SU-DHL-6 (cell line): Measurements from ENCODE around the gene UBE2G2.

Source experiments
- H2AFZ ChIP-seq: fragments of 200-600 bp; sonication (generic); 2 replicates; pipeline ENCODE4 v1.6.1; 2014; ENCODE audit warnings: low read depth, mild to moderate bottlenecking, moderate library complexity, mixed read lengths, antibody characterized with exemption, low read length; ENCODE audit not compliant: severe bottlenecking
- H3F3A ChIP-seq: fragments of 200-600 bp; shearing (Covaris generic); 2 replicates; pipeline ENCODE4 v1.6.0; 2016; ENCODE audit warnings: antibody characterized with exemption, mild to moderate bottlenecking; ENCODE audit not compliant: insufficient read depth
- H3K27ac ChIP-seq: fragments of 200-600 bp; sonication (generic); 2 replicates; pipeline ENCODE4 v1.5.1; 2016; ENCODE audit warnings: low read depth, mild to moderate bottlenecking, low read length, moderate library complexity, mixed read lengths
- H3K27me3 ChIP-seq: fragments of 200-600 bp; sonication (generic), shearing (Covaris generic); 2 replicates; pipeline ENCODE4 v1.6.0; 2014; ENCODE audit warnings: mild to moderate bottlenecking, low read length
- H3K36me3 ChIP-seq: fragments of 200-600 bp; sonication (generic); 2 replicates; pipeline ENCODE4 v1.6.1; 2014; ENCODE audit warnings: mild to moderate bottlenecking, low read length, mixed read lengths
- H3K4me2 ChIP-seq: fragments of 300-600, 200-600 bp; shearing (Covaris generic), sonication (generic); 2 replicates; pipeline ENCODE4 v1.6.0; 2014; ENCODE audit warnings: low read length, low read depth, mild to moderate bottlenecking; ENCODE audit not compliant: poor library complexity, severe bottlenecking
- H3K4me3 ChIP-seq: fragments of 200-600 bp; sonication (generic); 2 replicates; pipeline ENCODE4 v1.5.1; 2014; ENCODE audit warnings: antibody characterized with exemption, low read length, mild to moderate bottlenecking, mixed read lengths; ENCODE audit not compliant: insufficient read depth, poor library complexity, severe bottlenecking
- H3K79me2 ChIP-seq: fragments of 200-600 bp; sonication (generic); 2 replicates; pipeline ENCODE4 v1.6.1; 2014; ENCODE audit warnings: mild to moderate bottlenecking, low read length, moderate library complexity; ENCODE audit not compliant: insufficient read depth
- H3K9ac ChIP-seq: fragments of 200-600 bp; sonication (generic); 2 replicates; pipeline ENCODE4 v1.7.0; 2014; ENCODE audit warnings: mild to moderate bottlenecking, low read length
- H3K9me2 ChIP-seq: fragments of 200-600 bp; sonication (generic); replicated peaks from 2 replicates; pipeline ENCODE4 v1.6.1; 2014; ENCODE audit warnings: low read length; ENCODE audit not compliant: insufficient read depth
- H3K9me3 ChIP-seq: fragments of 200-600 bp; sonication (generic); 2 replicates; pipeline ENCODE4 v1.6.1; 2014; ENCODE audit warnings: low read length, mixed read lengths; ENCODE audit not compliant: insufficient read depth
- H4K20me1 ChIP-seq: fragments of 200-600 bp; sonication (generic); 2 replicates; pipeline ENCODE4 v1.6.1; 2014; ENCODE audit warnings: low read depth, mild to moderate bottlenecking, antibody characterized with exemption, low read length, moderate library complexity, mixed read lengths
- CTCF ChIP-seq: fragments of 200-600 bp; sonication (generic); IDR thresholded peaks from one replicate; pipeline ENCODE4 v1.5.1; 2017; ENCODE audit warnings: antibody characterized with exemption, mild to moderate bottlenecking, low read length, moderate library complexity; ENCODE audit not compliant: insufficient read depth, poor library complexity, severe bottlenecking
- EZH2phosphoT487 ChIP-seq: fragments of 200-600 bp; sonication (generic), shearing (Covaris generic); conservative IDR thresholded peaks from 2 replicates; pipeline ENCODE4 v1.6.1; 2018; ENCODE audit warnings: mild to moderate bottlenecking, antibody characterized with exemption, low read length, moderate library complexity, mixed read lengths

UBE2G2 gene

GRCh38 chr21:44815852-44816628 is 14.4 kb upstream of the UBE2G2 start:
- Histone ChIP-seq H3K27ac (no peak overlapping the region), H3K79me2 (peaks cover 61% of the 10 kb centered on the region), H3K4me3 (no peak overlapping the region), H4K20me1 (no peaks in the 10 kb centered on the region), H3K36me3 (no peaks in the 10 kb centered on the region), H3F3A (0 out of 2 replicates have a peak, but pooled peaks cover 3% of the 10 kb centered on the region), H2AFZ (no peak overlapping the region), H3K9me3 (no peaks in the 10 kb centered on the region), H3K9ac (no peak overlapping the region), H3K4me2 (no peak overlapping the region), H3K9me2 (no peaks in the 10 kb centered on the region), H3K27me3 (no peaks in the 10 kb centered on the region)
- TF ChIP-seq CTCF (no peak), EZH2phosphoT487 (no peak)

- no peak overlapping the region for H3K27ac ChIP-seq
- no peak overlapping the region for H2AFZ ChIP-seq
- no peaks in the 10 kb centered on the region for H3K36me3 ChIP-seq
- no peaks in the 10 kb centered on the region for H3K27me3 ChIP-seq
- H3F3A ChIP-seq = 0 out of 2 replicates have a peak, but pooled peaks cover 3% of the 10 kb centered on the region
- H3K9ac ChIP-seq = no peak overlapping the region
- no peaks in the 10 kb centered on the region for H3K9me3 ChIP-seq
- no peak overlapping the region for H3K4me3 ChIP-seq
- peaks cover 63% of the 10 kb centered on the region for H3K79me2 ChIP-seq
- no peaks in the 10 kb centered on the region for H4K20me1 ChIP-seq
- H3K9me2 ChIP-seq = no peaks in the 10 kb centered on the region
- no peak for TF ChIP-seq EZH2phosphoT487
- no peak for TF ChIP-seq CTCF
- no peak overlapping the region for H3K4me2 ChIP-seq
Observed at GRCh38 chr21:44815225-44815624, 13.6 kb upstream of the UBE2G2 start.

- no peak overlapping the region for H3K9ac ChIP-seq
- no peak overlapping the region for H3K4me3 ChIP-seq
- H3K79me2 ChIP-seq = peaks cover 63% of the 10 kb centered on the region
- no peak for TF ChIP-seq CTCF
- no peak for TF ChIP-seq EZH2phosphoT487
- no peaks in the 10 kb centered on the region for H3K27me3 ChIP-seq
- 0 out of 2 replicates have a peak, but pooled peaks cover 3% of the 10 kb centered on the region for H3F3A ChIP-seq
- no peaks in the 10 kb centered on the region for H3K9me3 ChIP-seq
- H3K4me2 ChIP-seq = no peak overlapping the region
- no peak overlapping the region for H2AFZ ChIP-seq
- no peaks in the 10 kb centered on the region for H3K9me2 ChIP-seq
- H3K36me3 ChIP-seq = no peaks in the 10 kb centered on the region
- no peak overlapping the region for H3K27ac ChIP-seq
- no peaks in the 10 kb centered on the region for H4K20me1 ChIP-seq
Observed at GRCh38 chr21:44814498-44815023, 12.9 kb upstream of the UBE2G2 start.
